IMR-90 (cell line): ENCODE measurements around the gene DOCK9. TPM values are rescaled to one million over a fixed set of nuclear protein-coding genes. Genes with fewer than 3 reads are reported as not detected.

Source experiments
- ATAC-seq: fragments of 200-7000 bp; cut with Tn5 transposase; 2 replicates; pipeline ENCODE4 v1.9.1; 2020; ENCODE audit warnings: low read depth, mild to moderate bottlenecking, moderate library complexity
- BruUV-seq: library from RNA; stranded (reverse); fragments of 400-500 nt; replicated peaks from 2 replicates; lab custom pipeline; 2021; lab: Mats Ljungman, UMichigan
- CTCF ChIA-PET: fragments of 300-600 bp; formaldehyde crosslinking; extraction: SDS; loops from one replicate; lab custom pipeline; 2021; ENCODE audit warnings: antibody characterized with exemption; lab: Yijun Ruan, JAX
- POLR2A ChIA-PET: fragments of 300-600 bp; sonication (Branson Sonifier 250); formaldehyde crosslinking; loops from one replicate; lab custom pipeline; 2022; ENCODE audit warnings: antibody characterized with exemption; ENCODE audit not compliant: unreplicated experiment; lab: Charles Lee
- DNase-seq: peaks from one replicate; pipeline ENCODE4 v3.0.0; 2013
- H2AFZ ChIP-seq: replicated peaks from 2 replicates; pipeline ENCODE3; 2013; ENCODE audit warnings: low read length, mild to moderate bottlenecking; ENCODE audit not compliant: poor library complexity
- H2AK5ac ChIP-seq: 2 replicates; pipeline ENCODE4 v1.6.1; 2013; ENCODE audit warnings: low read depth, low read length, inconsistent platforms
- H2AK9ac ChIP-seq: replicated peaks from 2 replicates; pipeline ENCODE3; 2013; ENCODE audit warnings: mild to moderate bottlenecking, low read depth, low read length, moderate library complexity; ENCODE audit not compliant: poor library complexity
- H2BK120ac ChIP-seq: 2 replicates; pipeline ENCODE4 v1.6.1; 2013; ENCODE audit warnings: low read depth, low read length, inconsistent platforms
- H2BK15ac ChIP-seq: 3 replicates; pipeline ENCODE4 v1.6.1; 2013; ENCODE audit warnings: low read depth, low read length, inconsistent platforms
- H2BK20ac ChIP-seq: 2 replicates; pipeline ENCODE4 v1.6.1; 2013; ENCODE audit warnings: low read depth, mild to moderate bottlenecking, inconsistent platforms, low read length, moderate library complexity
- H2BK5ac ChIP-seq: 2 replicates; pipeline ENCODE4 v1.6.1; 2013; ENCODE audit warnings: mild to moderate bottlenecking, low read depth, low read length, inconsistent platforms; ENCODE audit not compliant: poor library complexity, severe bottlenecking
- H3K14ac ChIP-seq: replicated peaks from 2 replicates; pipeline ENCODE4 v1.6.1; 2013; ENCODE audit warnings: low read depth, low read length, inconsistent platforms
- H3K18ac ChIP-seq: 2 replicates; pipeline ENCODE4 v1.6.1; 2013; ENCODE audit warnings: low read depth, low read length, control low read depth
- H3K23ac ChIP-seq: 2 replicates; pipeline ENCODE4 v1.6.1; 2013; ENCODE audit warnings: low read depth, low read length, inconsistent platforms
- H3K27ac ChIP-seq: 2 replicates; pipeline ENCODE4 v1.5.1; 2013; ENCODE audit warnings: mild to moderate bottlenecking, control low read depth, low read length; ENCODE audit not compliant: insufficient read depth
- H3K27me3 ChIP-seq: 2 replicates; pipeline ENCODE4 v1.6.1; 2013; ENCODE audit warnings: low read length; ENCODE audit not compliant: control insufficient read depth, insufficient read depth
- H3K36me3 ChIP-seq: 2 replicates; pipeline ENCODE4 v1.6.1; 2013; ENCODE audit warnings: low read length, mixed read lengths; ENCODE audit not compliant: control insufficient read depth, insufficient read depth
- H3K4ac ChIP-seq: 2 replicates; pipeline ENCODE4 v1.6.1; 2013; ENCODE audit warnings: low read depth, low read length, inconsistent platforms
- H3K4me1 ChIP-seq: 2 replicates; pipeline ENCODE4 v1.6.1; 2013; ENCODE audit warnings: low read length, mixed read lengths; ENCODE audit not compliant: control insufficient read depth, insufficient read depth
- H3K4me2 ChIP-seq: 2 replicates; pipeline ENCODE4 v1.6.1; 2013; ENCODE audit warnings: low read depth, mild to moderate bottlenecking, control low read depth, low read length, moderate library complexity
- H3K4me3 ChIP-seq: 2 replicates; pipeline ENCODE4 v1.5.1; 2013; ENCODE audit warnings: low read depth, mild to moderate bottlenecking, control low read depth, low read length, moderate library complexity; ENCODE audit not compliant: insufficient read depth
- H3K56ac ChIP-seq: 2 replicates; pipeline ENCODE4 v1.6.1; 2013; ENCODE audit warnings: low read length, inconsistent platforms; ENCODE audit not compliant: insufficient read depth; ENCODE audit errors: extremely low read depth
- H3K79me1 ChIP-seq, 2 experiments: 2 replicates each; pipeline ENCODE4 v1.6.1; 2013; ENCODE audit warnings: low read length in 2 of 2, inconsistent platforms in 1 of 2, low read depth in 1 of 2
- H3K9ac ChIP-seq: 2 replicates; pipeline ENCODE4 v1.6.1; 2013; ENCODE audit warnings: low read depth, low read length, control low read depth
- H3K9me1 ChIP-seq: 2 replicates; pipeline ENCODE4 v1.6.1; 2013; ENCODE audit warnings: low read length, inconsistent platforms; ENCODE audit not compliant: insufficient read depth
- H3K9me3 ChIP-seq: 2 replicates; pipeline ENCODE4 v1.6.1; 2013; ENCODE audit warnings: low read length; ENCODE audit not compliant: control insufficient read depth, insufficient read depth
- H4K20me1 ChIP-seq: 2 replicates; pipeline ENCODE4 v1.6.1; 2013; ENCODE audit warnings: low read length, inconsistent platforms; ENCODE audit not compliant: insufficient read depth
- H4K5ac ChIP-seq: 2 replicates; pipeline ENCODE4 v1.6.1; 2013; ENCODE audit warnings: mild to moderate bottlenecking, low read depth, low read length, control low read depth
- H4K8ac ChIP-seq, 2 experiments: 2 replicates each; pipeline ENCODE4 v1.6.1; 2013; ENCODE audit warnings: low read depth in 2 of 2, low read length in 2 of 2, control low read depth in 1 of 2, inconsistent platforms in 1 of 2
- H4K91ac ChIP-seq: 2 replicates; pipeline ENCODE4 v1.6.1; 2013; ENCODE audit warnings: low read depth, low read length, inconsistent platforms; ENCODE audit not compliant: insufficient read depth
- BHLHE40 ChIP-seq: fragments of 150-350 bp; IDR thresholded peaks from 2 replicates; pipeline ENCODE4 v1.6.1; 2016; ENCODE audit warnings: mild to moderate bottlenecking, low read depth, low read length
- CEBPB ChIP-seq: IDR thresholded peaks from 2 replicates; pipeline ENCODE4 v1.6.1; 2012; ENCODE audit warnings: low read depth, low read length, improper control_type of control experiment
- CHD1 ChIP-seq: IDR thresholded peaks from 2 replicates; pipeline ENCODE4 v1.6.1; 2012; ENCODE audit warnings: low read depth, low read length, improper control_type of control experiment
- CTCF ChIP-seq: conservative IDR thresholded peaks from 2 replicates; pipeline ENCODE4 v1.5.1; 2012; ENCODE audit warnings: mild to moderate bottlenecking, low read depth, low read length, improper control_type of control experiment
- FOS ChIP-seq: fragments of 150-350 bp; IDR thresholded peaks from 2 replicates; pipeline ENCODE4 v1.6.1; 2016; ENCODE audit warnings: low read depth, low read length
- MAFK ChIP-seq: IDR thresholded peaks from 2 replicates; pipeline ENCODE4 v1.6.1; 2012; ENCODE audit warnings: low read depth, low read length, improper control_type of control experiment
- MAZ ChIP-seq: IDR thresholded peaks from 2 replicates; pipeline ENCODE4 v1.6.1; 2012; ENCODE audit warnings: low read depth, mild to moderate bottlenecking, low read length, improper control_type of control experiment, moderate library complexity, borderline replicate concordance
- MXI1 ChIP-seq: IDR thresholded peaks from 2 replicates; pipeline ENCODE4 v1.6.1; 2012; ENCODE audit warnings: low read depth, mild to moderate bottlenecking, low read length, moderate library complexity, borderline replicate concordance
- NFE2L2 ChIP-seq: fragments of 150-350 bp; IDR thresholded peaks from 2 replicates; pipeline ENCODE4 v1.6.1; 2016; ENCODE audit warnings: low read depth, mild to moderate bottlenecking, low read length
- POLR2A ChIP-seq: IDR thresholded peaks from 2 replicates; pipeline ENCODE4 v1.6.1; 2012; ENCODE audit warnings: mild to moderate bottlenecking, low read depth, low read length
- RAD21 ChIP-seq: IDR thresholded peaks from 2 replicates; pipeline ENCODE4 v1.6.1; 2012; ENCODE audit warnings: low read length, improper control_type of control experiment
- RCOR1 ChIP-seq: IDR thresholded peaks from 2 replicates; pipeline ENCODE4 v1.6.1; 2012; ENCODE audit warnings: mild to moderate bottlenecking, low read length, improper control_type of control experiment; ENCODE audit not compliant: insufficient replicate concordance
- RFX5 ChIP-seq: IDR thresholded peaks from 2 replicates; pipeline ENCODE4 v1.8.0; 2012; ENCODE audit warnings: low read depth, mild to moderate bottlenecking, low read length, moderate library complexity
- SMC3 ChIP-seq: fragments of 150-350 bp; IDR thresholded peaks from 2 replicates; pipeline ENCODE4 v1.6.1; 2016; ENCODE audit warnings: low read depth, mild to moderate bottlenecking, antibody characterized with exemption, low read length, moderate library complexity
- WGBS, 2 experiments: methylation state at CpG; one replicate each; pipeline versions ENCODE4 v1.1.5 to v1.1.7; 2013; ENCODE audit warnings: missing lambda C conversion rate in 2 of 2; ENCODE audit not compliant: insufficient read length in 1 of 2; ENCODE audit errors: extremely low coverage in 2 of 2; 5-methylcytosine and 5-hydroxymethylcytosine counted together
- dilution Hi-C: fragments of 300-500 bp; cut with HindIII; formaldehyde crosslinking; loops from one replicate; pipeline ENCODE4 v1.14.3; 2018; ENCODE audit warnings: low sequenced_read_pairs; ENCODE audit not compliant: unreplicated experiment
- in situ Hi-C: fragments of 300-500 bp; cut with MboI; formaldehyde crosslinking; loops from 3 replicates; pipeline ENCODE4 v1.14.3; 2019; ENCODE audit warnings: low sequenced_read_pairs, inconsistent platforms, mixed read lengths
- intact Hi-C: fragments of 100-400 bp; cut with micrococcal nuclease; formaldehyde crosslinking; loops from 2 replicates; pipeline ENCODE4 v1.10.0; 2022
- polyA plus RNA-seq, 3 experiments: library from polyadenylated mRNA; depleted of rRNA; stranded (reverse); fragments of >200 nt; gene quantifications; 2 replicates each; pipeline ENCODE4 v1.2.3, GENCODE V29; 2012; ENCODE audit warnings: low replicate concordance in 1 of 3
- total RNA-seq: library from RNA; depleted of rRNA; stranded (reverse); fragments of >200 nt; gene quantifications from 2 replicates; pipeline ENCODE4 v1.2.3, GENCODE V29; 2012
- TF ChIP-seq, protein P1 (sequence below): fragments of 150-350 bp; IDR thresholded peaks from 2 replicates; pipeline ENCODE4 v1.6.1; 2017; ENCODE audit warnings: mild to moderate bottlenecking, antibody characterized with exemption, low read length, low read depth

Gene DOCK9
- total and polyA plus RNA-seq, 2 of the 4 experiments (the other 2 are of a cell fraction) = 4.8 to 7.2 TPM

DNA sequence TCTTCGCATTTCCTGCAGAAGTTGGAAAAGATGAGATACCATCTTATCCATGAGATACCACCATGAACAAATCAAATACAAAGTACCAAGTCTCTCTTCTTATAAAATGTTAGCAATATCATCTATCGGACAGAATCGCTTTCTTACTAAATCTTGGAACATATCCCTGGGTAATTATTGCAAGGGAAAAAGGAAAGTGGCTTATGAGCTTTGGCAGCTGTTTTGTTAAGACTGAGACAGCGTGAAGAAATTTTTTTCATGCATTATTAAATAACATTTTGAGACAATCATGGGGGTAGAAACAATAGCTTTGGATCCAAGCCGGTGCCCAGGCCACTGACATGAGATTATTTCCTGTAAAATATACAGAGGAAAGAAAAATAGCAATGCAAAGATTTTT lies 84.5 kb downstream of the DOCK9 start:
- no peak overlapping the region for H4K5ac ChIP-seq
- no peak overlapping the region for H2BK5ac ChIP-seq
- H3K27me3 ChIP-seq = no peaks in the 10 kb centered on the region
- H2BK20ac ChIP-seq = no peak overlapping the region
- WGBS, 2 experiments = no CpG with 5 or more reads among the region's 5 CpGs
- no peak overlapping the region for H2AK9ac ChIP-seq
- BruUV-seq = no TSS peak
- no peak overlapping the region for H2BK120ac ChIP-seq
- ChIA-PET CTCF (interaction anchor here (0.6 to 1.4 kb wide), 2 partner anchors 50 to 1235 kb away, joined by 3 to 4 read pairs; no protein-coding TSS in a partner anchor), POLR2A (no interaction called here)
- no peaks in the 10 kb centered on the region for H3K9me3 ChIP-seq
- H3K9ac ChIP-seq = no peak overlapping the region
- no peaks in the 10 kb centered on the region for H3K36me3 ChIP-seq
- H3K56ac ChIP-seq = no peak overlapping the region
- H3K9me1 ChIP-seq = peaks cover 8% of the 10 kb centered on the region; the same call in 1 of the 2 replicates
- no peaks in the 10 kb centered on the region for H4K20me1 ChIP-seq
- intact Hi-C loops (no loop called here), in situ Hi-C loops (no loop called here), dilution Hi-C loops (no loop called here)
- H2AFZ ChIP-seq = no peak overlapping the region
- TF ChIP-seq, protein P1, sequence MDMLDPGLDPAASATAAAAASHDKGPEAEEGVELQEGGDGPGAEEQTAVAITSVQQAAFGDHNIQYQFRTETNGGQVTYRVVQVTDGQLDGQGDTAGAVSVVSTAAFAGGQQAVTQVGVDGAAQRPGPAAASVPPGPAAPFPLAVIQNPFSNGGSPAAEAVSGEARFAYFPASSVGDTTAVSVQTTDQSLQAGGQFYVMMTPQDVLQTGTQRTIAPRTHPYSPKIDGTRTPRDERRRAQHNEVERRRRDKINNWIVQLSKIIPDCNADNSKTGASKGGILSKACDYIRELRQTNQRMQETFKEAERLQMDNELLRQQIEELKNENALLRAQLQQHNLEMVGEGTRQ = no peak
- TF ChIP-seq BHLHE40 (no peak), CHD1 (no peak), NFE2L2 (no peak), MXI1 (no peak), FOS (no peak), POLR2A (no peak), MAZ (no peak), RCOR1 (no peak), RFX5 (no peak), CEBPB (no peak), RAD21 (no peak), MAFK (no peak), SMC3 (no peak), CTCF (no peak)
- no peak overlapping the region for H2AK5ac ChIP-seq
- DNase-seq (no peak), ATAC-seq (no peak)
- no peak overlapping the region for H4K91ac ChIP-seq
- H3K27ac ChIP-seq = no peak overlapping the region
- H4K8ac ChIP-seq = no peak overlapping the region
- H3K79me1 ChIP-seq = no peaks in the 10 kb centered on the region
- no peak overlapping the region for H2BK15ac ChIP-seq
- no peak overlapping the region for H3K18ac ChIP-seq
- H3K4me2 ChIP-seq = no peak overlapping the region
- H3K23ac ChIP-seq = no peak overlapping the region
- H3K14ac ChIP-seq = no peak overlapping the region
- H3K4me3 ChIP-seq = no peak overlapping the region
- H3K4ac ChIP-seq = no peak overlapping the region
- peaks cover 4% of the 10 kb centered on the region for H3K4me1 ChIP-seq
